ENCODE data around the gene POMT1.

DNA sequence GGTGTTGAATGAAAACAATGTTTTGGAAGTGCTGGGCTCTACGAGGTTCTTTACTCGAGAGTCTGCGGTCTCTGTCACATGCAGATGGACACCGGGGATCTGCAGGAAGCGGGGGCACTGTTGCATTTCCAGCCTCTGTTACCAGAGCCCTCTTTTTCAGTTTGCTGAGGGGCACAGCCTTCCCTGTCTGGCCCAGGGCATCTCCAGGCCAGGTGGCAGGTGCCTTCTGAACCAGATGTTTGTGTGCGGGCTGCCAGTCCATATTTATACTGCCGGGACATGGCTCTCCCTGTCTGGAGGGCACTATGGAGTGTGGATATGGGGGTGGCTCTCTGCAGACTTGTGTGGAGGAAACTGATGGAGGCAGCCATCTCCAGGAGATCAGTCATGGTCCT, 18.7 kb upstream of the POMT1 start:
- TF ChIP-seq, protein P1, sequence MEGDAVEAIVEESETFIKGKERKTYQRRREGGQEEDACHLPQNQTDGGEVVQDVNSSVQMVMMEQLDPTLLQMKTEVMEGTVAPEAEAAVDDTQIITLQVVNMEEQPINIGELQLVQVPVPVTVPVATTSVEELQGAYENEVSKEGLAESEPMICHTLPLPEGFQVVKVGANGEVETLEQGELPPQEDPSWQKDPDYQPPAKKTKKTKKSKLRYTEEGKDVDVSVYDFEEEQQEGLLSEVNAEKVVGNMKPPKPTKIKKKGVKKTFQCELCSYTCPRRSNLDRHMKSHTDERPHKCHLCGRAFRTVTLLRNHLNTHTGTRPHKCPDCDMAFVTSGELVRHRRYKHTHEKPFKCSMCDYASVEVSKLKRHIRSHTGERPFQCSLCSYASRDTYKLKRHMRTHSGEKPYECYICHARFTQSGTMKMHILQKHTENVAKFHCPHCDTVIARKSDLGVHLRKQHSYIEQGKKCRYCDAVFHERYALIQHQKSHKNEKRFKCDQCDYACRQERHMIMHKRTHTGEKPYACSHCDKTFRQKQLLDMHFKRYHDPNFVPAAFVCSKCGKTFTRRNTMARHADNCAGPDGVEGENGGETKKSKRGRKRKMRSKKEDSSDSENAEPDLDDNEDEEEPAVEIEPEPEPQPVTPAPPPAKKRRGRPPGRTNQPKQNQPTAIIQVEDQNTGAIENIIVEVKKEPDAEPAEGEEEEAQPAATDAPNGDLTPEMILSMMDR (IDR thresholded peaks at IDR 0.05; ENCODE audit: borderline replicate concordance, extremely low read depth, low read length, poor library complexity, severe bottlenecking) = no peak
- no peak for TF ChIP-seq EZH2 (IDR thresholded peaks at IDR 0.05; ENCODE audit: borderline replicate concordance, low read depth, low read length, severe bottlenecking)
